A375 (cell line): ENCODE results near the gene ENOX1. TPM values are rescaled to one million over a fixed set of nuclear protein-coding genes. Genes with fewer than 3 reads are reported as not detected.

ENCODE experiments used
- small RNA-seq: library from RNA; depleted of rRNA; stranded (forward); fragments of <200 nt; gene quantifications from one replicate; pipeline ENCODE3, GENCODE V24; 2014
- total RNA-seq: library from RNA; depleted of rRNA; stranded (reverse); fragments of >200 nt; shearing (Covaris generic); gene quantifications from 2 replicates; pipeline ENCODE4 v1.2.3, GENCODE V29; 2014; rRNA removed

Gene ENOX1
- 1.3 and 2.2 TPM in 2 replicates for total RNA-seq

DNA sequence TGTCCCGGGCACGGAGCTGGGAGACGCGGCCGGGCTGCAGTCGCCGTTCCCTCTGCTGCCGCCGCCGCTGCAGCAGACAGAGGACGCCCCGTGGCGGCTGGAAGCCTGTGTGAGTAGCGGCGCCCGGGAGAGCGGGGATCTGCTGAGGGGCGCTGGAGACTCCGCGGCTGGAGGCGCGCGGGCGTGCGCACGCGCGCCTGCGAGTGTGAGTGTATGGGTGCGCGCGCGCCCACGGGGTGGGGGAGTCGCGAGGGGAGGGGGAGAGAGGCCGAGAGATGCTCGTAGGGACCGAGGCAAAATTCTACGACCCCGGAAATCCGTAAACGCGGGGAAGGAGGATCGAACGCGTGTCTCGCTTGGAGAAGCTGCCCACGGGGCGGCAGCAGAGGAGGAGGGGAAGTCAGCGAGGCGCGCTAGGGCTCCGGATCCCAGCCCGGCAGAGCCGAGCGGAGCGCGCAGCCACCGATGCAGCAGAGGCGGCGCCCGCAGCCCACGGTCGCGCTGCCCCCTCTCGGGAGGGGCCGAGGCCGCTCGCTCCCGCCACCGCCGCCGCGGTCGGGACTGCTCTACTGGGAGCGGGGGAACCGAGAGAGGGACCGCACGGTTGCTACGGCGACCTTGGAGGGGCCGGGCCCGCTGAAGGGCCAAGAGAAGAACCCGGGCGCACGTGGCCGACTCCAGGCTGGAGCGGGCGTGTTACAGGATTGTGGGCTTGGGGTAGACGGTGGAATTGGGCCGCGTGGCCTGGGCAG lies at the start of gene ENOX1:
Gene ENOX1 (minus strand): TSS at position 207 of the 752 bp plus-strand sequence.

Small RNA genes within 50 kb of the gene (small RNA-seq; reads per million reads assigned to genes)
- not detected for gene AL162713.1

Other genes starting within 250 kb of the ENOX1 start
- 4.8 and 5.3 TPM in 2 replicates for gene CCDC122, start 92.8 kb upstream of the ENOX1 start, total RNA-seq
- 2.5 and 2.9 TPM in 2 replicates for gene LACC1, start 92.9 kb upstream of the ENOX1 start, total RNA-seq